ENCODE results near the gene PLCXD3.

- TF ChIP-seq, protein P1, sequence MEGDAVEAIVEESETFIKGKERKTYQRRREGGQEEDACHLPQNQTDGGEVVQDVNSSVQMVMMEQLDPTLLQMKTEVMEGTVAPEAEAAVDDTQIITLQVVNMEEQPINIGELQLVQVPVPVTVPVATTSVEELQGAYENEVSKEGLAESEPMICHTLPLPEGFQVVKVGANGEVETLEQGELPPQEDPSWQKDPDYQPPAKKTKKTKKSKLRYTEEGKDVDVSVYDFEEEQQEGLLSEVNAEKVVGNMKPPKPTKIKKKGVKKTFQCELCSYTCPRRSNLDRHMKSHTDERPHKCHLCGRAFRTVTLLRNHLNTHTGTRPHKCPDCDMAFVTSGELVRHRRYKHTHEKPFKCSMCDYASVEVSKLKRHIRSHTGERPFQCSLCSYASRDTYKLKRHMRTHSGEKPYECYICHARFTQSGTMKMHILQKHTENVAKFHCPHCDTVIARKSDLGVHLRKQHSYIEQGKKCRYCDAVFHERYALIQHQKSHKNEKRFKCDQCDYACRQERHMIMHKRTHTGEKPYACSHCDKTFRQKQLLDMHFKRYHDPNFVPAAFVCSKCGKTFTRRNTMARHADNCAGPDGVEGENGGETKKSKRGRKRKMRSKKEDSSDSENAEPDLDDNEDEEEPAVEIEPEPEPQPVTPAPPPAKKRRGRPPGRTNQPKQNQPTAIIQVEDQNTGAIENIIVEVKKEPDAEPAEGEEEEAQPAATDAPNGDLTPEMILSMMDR (IDR thresholded peaks at IDR 0.05; ENCODE audit: low read depth, low read length): no peak
- TF ChIP-seq EZH2phosphoT487 (IDR thresholded peaks at IDR 0.05; ENCODE audit: low read depth): no peak
These were observed 95.8 kb downstream of the PLCXD3 start for GRCh38 chr5:41414598-41414997.
